NCI-H345 treated with DMSO at 0.1 percent for 48 hours (cell line): Measurements from ENCODE around the gene FOXJ1.
"Not testable (repeated sequence)": the region's sequence is repeated elsewhere in the genome, so short reads cannot be mapped to it uniquely, and the experiment has no call there.

Experiments
- DNase-seq: peaks from one replicate; lab custom pipeline; 2025; ENCODE audit not compliant: unreplicated experiment; lab: John Stamatoyannopoulos, UW

The FOXJ1 gene

GRCh38 chr17:76141212-76142038 is at the start of gene FOXJ1:
FOXJ1 (minus strand) TSS chr17:76141245; CDS start chr17:76140395, 850 bp downstream.
- peak; percentile 93 for DNase-seq

- DNase-seq: no peak
Observed at GRCh38 chr17:76189741-76190140, 48.7 kb upstream of the FOXJ1 start.

- DNase-seq: no peak
Observed at GRCh38 chr17:76189247-76189646, 48.2 kb upstream of the FOXJ1 start.

- no peak for DNase-seq
Observed at GRCh38 chr17:76188213-76189016, 47.4 kb upstream of the FOXJ1 start.

- DNase-seq: not testable (repeated sequence)
Observed at GRCh38 chr17:76186774-76187173, 45.7 kb upstream of the FOXJ1 start.

GRCh38 chr17:76184290-76184689 is 43.2 kb upstream of the FOXJ1 start:
- DNase-seq: no peak

GRCh38 chr17:76182016-76182764 is 41.1 kb upstream of the FOXJ1 start:
- peak; percentile 78 for DNase-seq

- no peak for DNase-seq
Observed at GRCh38 chr17:76179496-76180467, 38.7 kb upstream of the FOXJ1 start.

GRCh38 chr17:76178124-76178523 is 37.1 kb upstream of the FOXJ1 start:
- no peak for DNase-seq

- no peak for DNase-seq
Observed at GRCh38 chr17:76176701-76177574, 35.9 kb upstream of the FOXJ1 start.

- no peak for DNase-seq
Observed at GRCh38 chr17:76174037-76174436, 33.0 kb upstream of the FOXJ1 start.

GRCh38 chr17:76173474-76173873 is 32.4 kb upstream of the FOXJ1 start:
- no peak for DNase-seq

GRCh38 chr17:76171706-76172105 is 30.7 kb upstream of the FOXJ1 start:
- no peak for DNase-seq

GRCh38 chr17:76170114-76170513 is 29.1 kb upstream of the FOXJ1 start:
- DNase-seq: no peak

GRCh38 chr17:76166906-76167305 is 25.9 kb upstream of the FOXJ1 start:
- no peak for DNase-seq

- DNase-seq: no peak
Observed at GRCh38 chr17:76166168-76166567, 25.1 kb upstream of the FOXJ1 start.

GRCh38 chr17:76164331-76164730 is 23.3 kb upstream of the FOXJ1 start:
- no peak for DNase-seq

GRCh38 chr17:76163919-76164318 is 22.9 kb upstream of the FOXJ1 start:
- no peak for DNase-seq

GRCh38 chr17:76161619-76162266 is 20.7 kb upstream of the FOXJ1 start:
- DNase-seq: no peak
